Psoas muscle (tissue), 8 donors: ENCODE results near the gene PCSK2. TPM values are rescaled to one million over a fixed set of nuclear protein-coding genes. Genes with fewer than 3 reads are reported as not detected.

Source experiments
- ATAC-seq, 4 donors: fragments of 200-7000 bp; cut with Tn5 transposase; one replicate each; pipeline ENCODE4 v1.9.1; 2020; ENCODE audit warnings: moderate library complexity in 3 of 4, mild to moderate bottlenecking in 2 of 4
- DNase-seq, 2 donors: peaks; one replicate each; pipeline ENCODE4 v3.0.0-alpha.2; 2020
- H3K27ac ChIP-seq: fragments of 200-600 bp; one replicate; pipeline ENCODE4 v1.8.0; 2022
- H3K27me3 ChIP-seq, 3 donors: fragments of 200-600 bp in 1 of 3; one replicate each; pipeline versions ENCODE4 v1.6.1 to v1.8.0; 2013 to 2022; ENCODE audit warnings: low read length in 2 of 3, mild to moderate bottlenecking in 2 of 3, moderate library complexity in 1 of 3; ENCODE audit not compliant: insufficient read depth in 3 of 3
- H3K36me3 ChIP-seq, 2 donors: fragments of 200-600 bp in 1 of 2; one replicate each; pipeline versions ENCODE4 v1.6.1 to v1.8.0; 2013 to 2022; ENCODE audit warnings: low read depth in 1 of 2, mild to moderate bottlenecking in 1 of 2, moderate library complexity in 1 of 2; ENCODE audit not compliant: insufficient read depth in 1 of 2
- H3K4me1 ChIP-seq: fragments of 200-600 bp; one replicate; pipeline ENCODE4 v1.8.0; 2022
- H3K4me3 ChIP-seq: fragments of 200-600 bp; one replicate; pipeline ENCODE4 v1.8.0; 2022; ENCODE audit warnings: mild to moderate bottlenecking
- H3K9me3 ChIP-seq: fragments of 200-600 bp; one replicate; pipeline ENCODE4 v1.8.0; 2022
- WGBS, 3 donors: extraction: QIAGEN DNeasy Blood & Tissue Kit; methylation state at CpG; one replicate each; pipeline versions ENCODE4 v1.1.6 to v1.1.7; 2013; 5-methylcytosine and 5-hydroxymethylcytosine counted together
- intact Hi-C, 2 donors: fragments of 100-400 bp; cut with DNase I; formaldehyde crosslinking; loops; one replicate each; pipeline versions ENCODE4 v1.11.0 to v1.14.2; 2022
- polyA plus RNA-seq, 3 donors: library from polyadenylated mRNA; stranded (reverse); fragments of 200-250 nt; gene quantifications; one replicate each; pipeline ENCODE4 v1.2.3, GENCODE V29; 2013
- total RNA-seq, 4 donors: library from RNA; stranded (reverse); fragmentation: NEBNext Ultra II Directional in 2 of 4; extraction: Animal tissue kit (Norgen Biotek cat#: 25700) in 2 of 4; gene quantifications; one replicate each; pipeline versions ENCODE4 v1.2.1 to v1.2.4, GENCODE V29; 2021 to 2023
- TF ChIP-seq, protein P1 (sequence below): fragments of 200-600 bp; IDR thresholded peaks from one replicate; pipeline ENCODE4 v1.8.0; 2022; ENCODE audit warnings: antibody characterized with exemption
- donor health status: healthy with polysubstance abuse.
- donor health status: DM: no; HTN: no; CAD: no; lungs with moderate emphysema.
- donor health status: Bipolar disorder and iron deficiency.
- donor health status: healthy.
- donor health status: DM: yes; HTN: yes; CAD: no.
- donor health status: DM: no; HTN: no; CAD: no.
- donor health status: DM: no; HTN: no; CAD: no.
- donor health status: DM: yes; HTN: yes; CAD: no.

Gene PCSK2
- total and polyA plus RNA-seq, 7 donors: 0.01 to 0.26 (median 0.04) TPM; not detected in 3

DNA sequence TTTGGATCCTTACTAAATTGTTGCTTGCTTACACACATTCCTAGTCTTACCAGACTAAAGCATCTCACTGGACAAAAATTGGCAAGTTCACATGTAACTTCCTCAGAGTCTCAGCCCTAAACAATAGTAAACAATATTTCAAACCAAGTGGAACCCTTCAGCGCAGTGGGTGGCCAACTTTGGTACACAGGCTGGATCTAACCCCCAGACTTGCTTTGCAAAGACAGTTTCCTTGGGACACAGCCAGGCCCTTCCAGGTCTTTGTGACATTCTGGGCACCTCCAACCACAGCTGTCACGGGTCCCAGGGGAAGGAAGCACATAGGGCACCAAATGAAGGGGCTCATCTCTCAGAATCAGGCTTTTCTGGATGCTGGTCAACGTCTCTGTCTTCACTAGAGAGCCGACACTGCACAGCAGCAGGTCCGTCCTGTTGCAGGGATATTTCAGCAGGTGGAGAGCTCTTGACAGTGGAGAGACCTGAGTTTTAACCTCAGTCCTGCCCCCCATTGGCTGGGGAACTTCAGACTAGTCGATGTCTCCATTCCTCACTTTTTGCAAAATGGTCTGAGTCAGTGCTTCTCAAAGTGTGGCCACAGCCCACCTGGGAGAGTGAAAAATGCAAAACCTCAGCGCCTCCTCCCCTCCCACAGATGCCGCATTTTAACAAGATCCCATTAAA, 212.9 kb downstream of the PCSK2 start:
- Histone ChIP-seq H3K36me3 (no peaks in the 10 kb centered on the region), H3K27ac (no peak overlapping the region), H3K4me3 (no peak overlapping the region), H3K27me3 (peaks cover 0 to 6% (median 4%) of the 10 kb centered on the region in 3 donors), H3K4me1 (no peaks in the 10 kb centered on the region), H3K9me3 (no peaks in the 10 kb centered on the region)
- TF ChIP-seq, protein P1, sequence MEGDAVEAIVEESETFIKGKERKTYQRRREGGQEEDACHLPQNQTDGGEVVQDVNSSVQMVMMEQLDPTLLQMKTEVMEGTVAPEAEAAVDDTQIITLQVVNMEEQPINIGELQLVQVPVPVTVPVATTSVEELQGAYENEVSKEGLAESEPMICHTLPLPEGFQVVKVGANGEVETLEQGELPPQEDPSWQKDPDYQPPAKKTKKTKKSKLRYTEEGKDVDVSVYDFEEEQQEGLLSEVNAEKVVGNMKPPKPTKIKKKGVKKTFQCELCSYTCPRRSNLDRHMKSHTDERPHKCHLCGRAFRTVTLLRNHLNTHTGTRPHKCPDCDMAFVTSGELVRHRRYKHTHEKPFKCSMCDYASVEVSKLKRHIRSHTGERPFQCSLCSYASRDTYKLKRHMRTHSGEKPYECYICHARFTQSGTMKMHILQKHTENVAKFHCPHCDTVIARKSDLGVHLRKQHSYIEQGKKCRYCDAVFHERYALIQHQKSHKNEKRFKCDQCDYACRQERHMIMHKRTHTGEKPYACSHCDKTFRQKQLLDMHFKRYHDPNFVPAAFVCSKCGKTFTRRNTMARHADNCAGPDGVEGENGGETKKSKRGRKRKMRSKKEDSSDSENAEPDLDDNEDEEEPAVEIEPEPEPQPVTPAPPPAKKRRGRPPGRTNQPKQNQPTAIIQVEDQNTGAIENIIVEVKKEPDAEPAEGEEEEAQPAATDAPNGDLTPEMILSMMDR: no peak
- intact Hi-C loops: no loop called here
- no peak for DNase-seq
- no peak for ATAC-seq
- 72 to 73% (median 73%) methylated on average over 8 of the region's 8 CpGs for WGBS, 3 donors

DNA sequence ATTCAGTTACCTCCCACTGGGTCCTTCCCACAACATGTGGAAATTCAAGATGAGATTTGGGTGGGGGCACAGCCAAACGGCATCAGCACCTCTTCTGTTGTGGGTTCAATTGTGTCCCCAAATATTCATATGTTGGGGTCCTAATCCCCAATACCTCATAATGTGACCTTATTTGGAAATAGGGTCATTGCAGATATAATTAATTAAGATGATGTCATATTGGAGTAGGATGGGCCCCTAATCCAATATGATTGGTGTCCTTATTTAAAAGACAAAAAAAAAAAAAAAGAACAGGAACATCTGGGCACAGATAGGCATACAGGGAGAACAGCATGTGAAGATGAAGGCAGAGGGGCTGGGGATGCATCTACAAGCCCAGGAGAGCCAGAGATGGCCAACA, 214.9 kb downstream of the PCSK2 start:
- Histone ChIP-seq H3K4me1 (no peaks in the 10 kb centered on the region), H3K27me3 (peaks cover 0 to 6% (median 4%) of the 10 kb centered on the region in 3 donors), H3K9me3 (no peaks in the 10 kb centered on the region), H3K27ac (no peak overlapping the region), H3K4me3 (no peak overlapping the region), H3K36me3 (no peaks in the 10 kb centered on the region)
- ATAC-seq (no peak), DNase-seq (no peak)
- 85 to 96% (median 93%) methylated on average over 1 of the region's 1 CpG for WGBS, 3 donors
- TF ChIP-seq, protein P1: no peak
- intact Hi-C loops: no loop called here

DNA sequence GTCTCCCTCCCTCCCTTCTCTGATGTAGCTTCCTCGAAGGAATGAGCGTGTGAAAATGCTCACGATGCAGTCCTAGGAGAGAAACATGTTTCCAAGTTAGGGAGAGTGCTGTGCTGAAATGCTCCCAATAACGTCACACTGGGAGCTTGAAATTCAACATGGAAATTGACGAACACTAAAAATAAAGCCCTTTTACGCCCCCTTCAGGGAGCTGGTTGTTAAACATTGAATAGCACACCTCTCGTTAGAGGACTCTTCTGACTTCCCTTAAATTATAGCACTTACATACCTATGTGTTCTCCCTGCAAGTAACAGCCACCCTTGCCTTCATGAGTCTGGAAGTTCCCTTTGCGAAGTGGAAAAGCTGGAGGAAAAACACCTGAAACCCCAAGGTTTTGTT, 215.7 kb downstream of the PCSK2 start:
- WGBS, 3 donors: 46 to 56% (median 49%) methylated on average over 8 of the region's 8 CpGs
- TF ChIP-seq, protein P1: no peak
- no peak overlapping the region for H3K27ac ChIP-seq
- DNase-seq (no peak), ATAC-seq (no peak)
- H3K36me3 ChIP-seq: no peaks in the 10 kb centered on the region
- H3K4me1 ChIP-seq: no peaks in the 10 kb centered on the region
- no peak overlapping the region for H3K4me3 ChIP-seq
- H3K27me3 ChIP-seq: peaks cover 0 to 6% (median 4%) of the 10 kb centered on the region in 3 donors
- intact Hi-C loops: no loop called here
- H3K9me3 ChIP-seq: no peaks in the 10 kb centered on the region

DNA sequence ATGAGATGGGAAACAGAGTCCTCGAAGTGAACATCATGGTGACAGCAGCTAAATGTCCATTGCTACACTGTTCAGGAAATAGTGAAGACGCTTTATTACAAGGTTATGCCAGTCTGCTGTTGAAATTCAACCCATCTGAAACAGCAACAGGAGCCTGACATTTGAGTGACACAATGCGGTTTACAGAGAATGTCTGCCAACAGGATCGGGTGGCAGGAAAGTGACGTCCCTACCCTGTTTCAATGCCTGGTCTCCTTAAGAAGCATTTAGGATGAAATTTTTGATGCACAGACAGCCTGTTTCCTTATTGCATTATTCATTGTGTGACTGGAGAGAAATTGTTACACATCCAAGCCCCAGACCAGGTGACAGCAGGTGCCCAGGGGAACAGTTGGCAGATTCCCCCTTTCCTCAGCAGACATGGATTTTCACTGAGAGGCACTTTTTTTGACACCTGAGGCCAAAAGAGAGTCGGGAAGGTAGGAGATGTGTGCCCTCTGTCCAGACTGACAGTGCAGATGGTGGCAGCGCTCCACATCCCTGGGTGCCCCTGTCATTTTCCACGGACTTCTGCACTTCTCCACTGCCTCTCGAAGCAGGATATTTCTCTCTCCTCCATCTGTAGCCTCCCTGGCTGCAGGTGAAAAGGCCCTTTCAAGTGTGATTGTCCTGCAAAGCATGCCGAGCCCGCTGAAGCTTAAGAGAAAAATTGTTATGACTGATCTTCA, 216.5 kb downstream of the PCSK2 start:
- intact Hi-C loops: no loop called here
- TF ChIP-seq, protein P1: no peak
- WGBS, 3 donors: 50 to 59% (median 55%) methylated on average over 11 of the region's 11 CpGs

More for the DNA sequence above, 216.5 kb downstream of the PCSK2 start:
- ATAC-seq (no peak), DNase-seq (no peak)
- Histone ChIP-seq H3K27ac (no peak overlapping the region), H3K4me1 (no peaks in the 10 kb centered on the region), H3K9me3 (no peaks in the 10 kb centered on the region), H3K27me3 (peaks cover 0 to 6% (median 4%) of the 10 kb centered on the region in 3 donors), H3K36me3 (no peaks in the 10 kb centered on the region), H3K4me3 (no peak overlapping the region)
